Astrocyte (in vitro differentiated cells and primary cell): ENCODE data around the gene CCDC116. TPM values are rescaled to one million over a fixed set of nuclear protein-coding genes. Genes with fewer than 3 reads are reported as not detected.

Experiments
- DNase-seq: peaks from one replicate; pipeline ENCODE4 v3.0.0-alpha.2; 2010; ENCODE audit warnings: low read depth
- FAIRE-seq: peaks from 2 replicates; lab custom pipeline; 2011; peaks lifted over from hg19 to GRCh38; lab: Jason Lieb, UNC
- H2AFZ ChIP-seq: 2 replicates; pipeline ENCODE4 v1.6.0; 2012; ENCODE audit warnings: low read depth, low read length, inconsistent platforms
- H3K27ac ChIP-seq: 2 replicates; pipeline ENCODE4 v1.5.1; 2011; ENCODE audit warnings: low read depth, low read length, inconsistent platforms
- H3K27me3 ChIP-seq: 2 replicates; pipeline ENCODE4 v1.6.0; 2011; ENCODE audit warnings: low read length, inconsistent platforms; ENCODE audit not compliant: insufficient read depth
- H3K36me3 ChIP-seq: 2 replicates; pipeline ENCODE4 v1.5.1; 2011; ENCODE audit warnings: low read length, inconsistent platforms; ENCODE audit not compliant: insufficient read depth
- H3K4me1 ChIP-seq: 2 replicates; pipeline ENCODE4 v1.5.1; 2011; ENCODE audit warnings: low read length, inconsistent platforms; ENCODE audit not compliant: insufficient read depth
- H3K4me2 ChIP-seq: 2 replicates; pipeline ENCODE4 v1.6.0; 2012; ENCODE audit warnings: low read length, inconsistent platforms
- H3K4me3 ChIP-seq: 2 replicates; pipeline ENCODE4 v1.5.1; 2011; ENCODE audit warnings: low read depth, mild to moderate bottlenecking, low read length, inconsistent platforms; ENCODE audit not compliant: insufficient read depth
- H3K79me2 ChIP-seq: 2 replicates; pipeline ENCODE4 v1.6.0; 2012; ENCODE audit warnings: mild to moderate bottlenecking, low read length, inconsistent platforms; ENCODE audit not compliant: insufficient read depth
- H3K9ac ChIP-seq: 2 replicates; pipeline ENCODE4 v1.6.0; 2012; ENCODE audit warnings: mild to moderate bottlenecking, low read length, inconsistent platforms
- H3K9me3 ChIP-seq: 2 replicates; pipeline ENCODE4 v1.5.1; 2012; ENCODE audit warnings: low read depth, mild to moderate bottlenecking, low read length, inconsistent platforms; ENCODE audit not compliant: insufficient read depth
- H4K20me1 ChIP-seq: 2 replicates; pipeline ENCODE4 v1.6.0; 2012; ENCODE audit warnings: low read length, inconsistent platforms; ENCODE audit not compliant: insufficient read depth
- H3K27ac Mint-ChIP-seq: one replicate; pipeline ENCODE4 v1.8.0; 2021; ENCODE audit warnings: mild to moderate bottlenecking, mixed read lengths; ENCODE audit not compliant: unreplicated experiment
- H3K27me3 Mint-ChIP-seq: one replicate; pipeline ENCODE4 v1.8.0; 2021; ENCODE audit warnings: low read depth, mixed read lengths; ENCODE audit not compliant: unreplicated experiment
- H3K36me3 Mint-ChIP-seq: one replicate; pipeline ENCODE4 v1.8.0; 2021; ENCODE audit warnings: low read depth, mixed read lengths; ENCODE audit not compliant: unreplicated experiment
- H3K4me1 Mint-ChIP-seq: one replicate; pipeline ENCODE4 v1.8.0; 2021; ENCODE audit warnings: low read depth, mixed read lengths; ENCODE audit not compliant: unreplicated experiment
- H3K4me3 Mint-ChIP-seq: one replicate; pipeline ENCODE4 v1.8.0; 2021; ENCODE audit warnings: mild to moderate bottlenecking, moderate library complexity, mixed read lengths; ENCODE audit not compliant: unreplicated experiment
- H3K9me3 Mint-ChIP-seq: one replicate; pipeline ENCODE4 v1.8.0; 2021; ENCODE audit warnings: mild to moderate bottlenecking, mixed read lengths; ENCODE audit not compliant: unreplicated experiment
- EZH2 ChIP-seq: IDR thresholded peaks from 2 replicates; pipeline ENCODE4 v1.6.1; 2012; ENCODE audit warnings: mild to moderate bottlenecking, low read length, inconsistent platforms; ENCODE audit not compliant: insufficient read depth
- total RNA-seq: library from RNA; stranded (reverse); gene quantifications from 2 replicates; pipeline ENCODE4 v1.2.1, GENCODE V29; 2021
- TF ChIP-seq, protein P1 (sequence below): IDR thresholded peaks from 2 replicates; pipeline ENCODE4 v1.5.1; 2011; ENCODE audit warnings: low read depth, mild to moderate bottlenecking, inconsistent platforms, low read length, moderate library complexity; ENCODE audit not compliant: insufficient read depth

Gene CCDC116
- total RNA-seq, 1 donor from 2014 or later: 0.11 TPM

DNA sequence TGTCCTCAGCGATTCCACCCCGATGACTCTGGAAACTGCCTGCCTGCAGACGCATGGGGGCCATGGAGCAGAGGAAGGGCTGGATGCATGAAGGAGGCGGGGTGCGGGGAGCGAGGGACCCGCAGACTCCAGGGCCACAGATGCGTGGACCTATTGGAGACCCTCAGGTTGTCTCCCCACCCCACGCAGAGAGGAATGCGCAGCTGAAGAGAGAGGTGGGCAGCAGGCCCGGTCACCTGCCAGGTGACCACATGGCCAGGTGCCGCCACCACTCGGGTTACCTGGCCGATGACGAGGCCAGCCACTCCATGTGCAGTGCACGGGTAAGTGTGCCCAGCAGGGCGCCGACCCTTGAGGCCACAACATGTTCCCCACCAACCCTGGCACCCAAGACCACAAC lies 371 bp downstream of the CCDC116 start:
- Histone ChIP-seq H3K4me3 (no peak overlapping the region), H4K20me1 (peaks cover 7% of the 10 kb centered on the region), H3K4me2 (no peak overlapping the region), H3K27me3 (no peaks in the 10 kb centered on the region), H3K27ac (no peak overlapping the region), H3K36me3 (no peaks in the 10 kb centered on the region), H3K79me2 (peaks cover 17% of the 10 kb centered on the region), H3K4me1 (peaks cover 9% of the 10 kb centered on the region), H2AFZ (no peak overlapping the region), H3K9me3 (no peaks in the 10 kb centered on the region), H3K9ac (no peak overlapping the region)
- Mint-ChIP-seq H3K4me1 (peaks cover 5% of the 10 kb centered on the region), H3K36me3 (peaks cover 8% of the 10 kb centered on the region), H3K27ac (no peak overlapping the region), H3K9me3 (no peaks in the 10 kb centered on the region), H3K27me3 (peaks cover 22% of the 10 kb centered on the region), H3K4me3 (no peak overlapping the region)
- TF ChIP-seq EZH2: no peak
- TF ChIP-seq, protein P1, sequence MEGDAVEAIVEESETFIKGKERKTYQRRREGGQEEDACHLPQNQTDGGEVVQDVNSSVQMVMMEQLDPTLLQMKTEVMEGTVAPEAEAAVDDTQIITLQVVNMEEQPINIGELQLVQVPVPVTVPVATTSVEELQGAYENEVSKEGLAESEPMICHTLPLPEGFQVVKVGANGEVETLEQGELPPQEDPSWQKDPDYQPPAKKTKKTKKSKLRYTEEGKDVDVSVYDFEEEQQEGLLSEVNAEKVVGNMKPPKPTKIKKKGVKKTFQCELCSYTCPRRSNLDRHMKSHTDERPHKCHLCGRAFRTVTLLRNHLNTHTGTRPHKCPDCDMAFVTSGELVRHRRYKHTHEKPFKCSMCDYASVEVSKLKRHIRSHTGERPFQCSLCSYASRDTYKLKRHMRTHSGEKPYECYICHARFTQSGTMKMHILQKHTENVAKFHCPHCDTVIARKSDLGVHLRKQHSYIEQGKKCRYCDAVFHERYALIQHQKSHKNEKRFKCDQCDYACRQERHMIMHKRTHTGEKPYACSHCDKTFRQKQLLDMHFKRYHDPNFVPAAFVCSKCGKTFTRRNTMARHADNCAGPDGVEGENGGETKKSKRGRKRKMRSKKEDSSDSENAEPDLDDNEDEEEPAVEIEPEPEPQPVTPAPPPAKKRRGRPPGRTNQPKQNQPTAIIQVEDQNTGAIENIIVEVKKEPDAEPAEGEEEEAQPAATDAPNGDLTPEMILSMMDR: no peak
- DNase-seq (no peak), FAIRE-seq (no peak)

DNA sequence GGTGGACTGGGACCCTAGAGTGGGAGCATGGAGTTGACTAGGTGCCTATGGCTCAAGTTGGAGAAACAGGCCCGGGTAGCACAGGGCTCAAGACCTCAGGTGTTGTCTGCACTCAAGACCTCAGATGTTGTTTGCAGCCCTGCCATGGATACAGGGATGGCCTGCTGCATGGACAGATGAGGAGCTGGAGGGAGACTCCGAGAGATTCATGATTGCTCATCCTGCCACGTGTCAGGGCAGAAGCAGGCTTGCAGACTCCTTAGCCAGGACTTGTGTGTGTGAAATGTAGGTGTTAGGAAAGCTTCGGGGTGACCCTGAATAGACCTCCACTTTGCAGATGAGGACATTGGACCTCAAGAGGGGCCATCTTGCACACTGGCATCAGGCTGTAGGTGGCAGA lies 921 bp downstream of the CCDC116 start:
- H2AFZ ChIP-seq: no peak overlapping the region
- Mint-ChIP-seq H3K4me1 (no peaks in the 10 kb centered on the region), H3K36me3 (peaks cover 4% of the 10 kb centered on the region), H3K27me3 (peaks cover 22% of the 10 kb centered on the region), H3K27ac (no peak overlapping the region), H3K9me3 (no peaks in the 10 kb centered on the region), H3K4me3 (no peak overlapping the region)
- FAIRE-seq (no peak), DNase-seq (no peak)
- peaks cover 5% of the 10 kb centered on the region for H3K4me1 ChIP-seq
- H3K27me3 ChIP-seq: no peaks in the 10 kb centered on the region
- no peak overlapping the region for H3K4me3 ChIP-seq
- H3K27ac ChIP-seq: no peak overlapping the region
- peaks cover 1% of the 10 kb centered on the region for H4K20me1 ChIP-seq
- H3K9ac ChIP-seq: no peak overlapping the region
- no peak overlapping the region for H3K4me2 ChIP-seq
- H3K36me3 ChIP-seq: no peaks in the 10 kb centered on the region
- H3K9me3 ChIP-seq: no peaks in the 10 kb centered on the region
- no peak for TF ChIP-seq EZH2
- TF ChIP-seq, protein P1: no peak
- peaks cover 12% of the 10 kb centered on the region for H3K79me2 ChIP-seq

DNA sequence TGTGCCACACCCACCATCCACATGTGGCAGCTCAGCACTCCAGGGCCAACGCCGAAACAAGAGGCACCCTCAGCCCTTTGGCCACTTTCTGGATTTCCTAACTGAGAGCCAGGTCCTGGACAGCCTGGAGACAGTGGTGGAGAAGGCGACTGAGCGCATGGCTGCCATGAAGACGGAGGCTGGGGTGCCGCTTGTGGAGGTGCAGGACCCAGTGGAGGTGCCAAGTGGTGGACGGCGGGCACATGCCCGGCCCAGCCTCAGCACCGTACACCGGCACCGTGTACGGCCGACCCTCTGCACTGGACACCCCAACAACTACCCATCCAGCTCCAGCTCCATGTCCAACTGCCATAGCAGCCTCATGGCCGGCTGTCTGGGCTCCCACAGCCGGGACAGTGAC lies 1.5 kb downstream of the CCDC116 start:
- TF ChIP-seq, protein P1: no peak
- no peak for TF ChIP-seq EZH2
- H3K4me1 ChIP-seq: peaks cover 2% of the 10 kb centered on the region
- no peak overlapping the region for H3K4me3 Mint-ChIP-seq
- DNase-seq: no peak
- H3K4me3 ChIP-seq: no peak overlapping the region
- no peak overlapping the region for H2AFZ ChIP-seq
- H3K36me3 Mint-ChIP-seq: peaks cover 4% of the 10 kb centered on the region
- no peak overlapping the region for H3K4me2 ChIP-seq
- H3K9me3 ChIP-seq: no peaks in the 10 kb centered on the region
- H4K20me1 ChIP-seq: no peaks in the 10 kb centered on the region
- FAIRE-seq: no peak
- H3K27ac Mint-ChIP-seq: no peak overlapping the region
- no peaks in the 10 kb centered on the region for H3K27me3 ChIP-seq
- no peak overlapping the region for H3K27ac ChIP-seq
- H3K79me2 ChIP-seq: peaks cover 7% of the 10 kb centered on the region
- H3K36me3 ChIP-seq: no peaks in the 10 kb centered on the region
- H3K27me3 Mint-ChIP-seq: peaks cover 22% of the 10 kb centered on the region
- no peak overlapping the region for H3K9ac ChIP-seq
- H3K4me1 Mint-ChIP-seq: no peaks in the 10 kb centered on the region
- no peaks in the 10 kb centered on the region for H3K9me3 Mint-ChIP-seq
